ENCODE measurements around the gene DDX42. TPM values are rescaled to one million over a fixed set of nuclear protein-coding genes. Genes with fewer than 3 reads are reported as not detected.
"Not testable (repeated sequence)": the region's sequence is repeated elsewhere in the genome, so short reads cannot be mapped to it uniquely, and the experiment has no call there.

The DDX42 gene
- total RNA-seq, 1 donor from 2014 or later: 148 TPM

DNA sequence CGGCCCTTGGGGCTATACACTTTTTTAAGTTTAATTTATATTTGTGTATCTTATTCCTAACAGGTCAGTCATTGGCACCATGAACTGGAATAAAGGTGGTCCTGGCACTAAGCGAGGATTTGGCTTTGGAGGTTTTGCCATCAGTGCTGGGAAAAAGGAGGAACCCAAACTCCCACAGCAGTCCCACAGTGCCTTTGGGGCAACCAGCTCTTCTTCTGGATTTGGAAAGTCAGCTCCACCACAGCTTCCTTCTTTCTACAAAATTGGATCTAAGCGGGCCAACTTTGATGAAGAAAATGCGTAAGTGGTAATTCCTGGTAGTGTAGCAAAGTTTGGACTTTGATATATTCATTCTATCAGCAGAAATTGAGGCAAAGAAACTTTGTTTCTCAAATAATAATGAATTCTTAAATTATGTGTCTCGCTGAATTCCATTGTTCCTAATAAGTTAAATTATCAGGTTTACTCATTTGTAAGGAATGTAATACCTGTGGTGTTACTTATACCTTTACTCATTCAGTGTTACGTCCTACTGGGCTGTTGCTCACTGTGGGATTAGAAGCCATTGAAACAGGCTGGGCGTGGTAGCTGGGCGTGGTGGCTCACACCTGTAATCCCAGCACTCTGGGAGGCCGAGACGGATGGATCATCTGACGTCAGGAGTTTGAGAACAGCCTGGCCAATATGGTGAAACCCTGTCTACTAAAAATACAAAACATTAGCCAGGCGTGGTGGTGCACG is 13.2 kb downstream of the DDX42 start:
- DNase-seq (ENCODE audit: extremely low spot score, unreplicated experiment): no peak
- Mint-ChIP-seq H3K27me3 (no peaks in the 10 kb centered on the region), H3K4me3 (no peak overlapping the region), H3K27ac (no peak overlapping the region), H3K4me1 (ENCODE audit: unreplicated experiment) (no peaks in the 10 kb centered on the region), H3K9me3 (no peaks in the 10 kb centered on the region), H3K36me3 (peaks cover 8% of the 10 kb centered on the region)
- TF ChIP-seq, protein P1, sequence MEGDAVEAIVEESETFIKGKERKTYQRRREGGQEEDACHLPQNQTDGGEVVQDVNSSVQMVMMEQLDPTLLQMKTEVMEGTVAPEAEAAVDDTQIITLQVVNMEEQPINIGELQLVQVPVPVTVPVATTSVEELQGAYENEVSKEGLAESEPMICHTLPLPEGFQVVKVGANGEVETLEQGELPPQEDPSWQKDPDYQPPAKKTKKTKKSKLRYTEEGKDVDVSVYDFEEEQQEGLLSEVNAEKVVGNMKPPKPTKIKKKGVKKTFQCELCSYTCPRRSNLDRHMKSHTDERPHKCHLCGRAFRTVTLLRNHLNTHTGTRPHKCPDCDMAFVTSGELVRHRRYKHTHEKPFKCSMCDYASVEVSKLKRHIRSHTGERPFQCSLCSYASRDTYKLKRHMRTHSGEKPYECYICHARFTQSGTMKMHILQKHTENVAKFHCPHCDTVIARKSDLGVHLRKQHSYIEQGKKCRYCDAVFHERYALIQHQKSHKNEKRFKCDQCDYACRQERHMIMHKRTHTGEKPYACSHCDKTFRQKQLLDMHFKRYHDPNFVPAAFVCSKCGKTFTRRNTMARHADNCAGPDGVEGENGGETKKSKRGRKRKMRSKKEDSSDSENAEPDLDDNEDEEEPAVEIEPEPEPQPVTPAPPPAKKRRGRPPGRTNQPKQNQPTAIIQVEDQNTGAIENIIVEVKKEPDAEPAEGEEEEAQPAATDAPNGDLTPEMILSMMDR (conservative IDR thresholded peaks at IDR 0.05): no peak

DNA sequence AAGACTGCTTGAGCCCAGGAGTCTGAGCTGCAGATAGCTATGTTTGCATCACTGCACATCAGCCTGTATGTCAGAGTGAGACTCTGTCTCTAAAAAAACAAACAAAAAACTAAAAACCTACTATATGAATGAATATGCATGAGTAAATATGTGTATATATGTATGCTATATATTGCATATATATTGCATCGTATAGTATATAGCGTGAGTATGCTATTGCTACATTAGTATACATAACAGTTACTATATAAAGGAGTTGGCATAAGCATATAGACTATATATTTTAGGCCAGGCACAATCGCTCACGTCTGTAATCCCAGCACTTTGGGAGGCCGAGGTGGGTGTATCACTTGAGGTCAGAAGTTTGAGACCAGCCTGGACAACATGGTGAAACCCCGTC is 16.1 kb downstream of the DDX42 start:
- Mint-ChIP-seq H3K27me3 (no peaks in the 10 kb centered on the region), H3K4me1 (ENCODE audit: unreplicated experiment) (no peaks in the 10 kb centered on the region), H3K9me3 (no peaks in the 10 kb centered on the region), H3K27ac (no peak overlapping the region), H3K4me3 (no peak overlapping the region), H3K36me3 (peaks cover 23% of the 10 kb centered on the region)
- TF ChIP-seq, protein P1 (conservative IDR thresholded peaks at IDR 0.05): no peak
- DNase-seq (ENCODE audit: extremely low spot score, unreplicated experiment): no peak

DNA sequence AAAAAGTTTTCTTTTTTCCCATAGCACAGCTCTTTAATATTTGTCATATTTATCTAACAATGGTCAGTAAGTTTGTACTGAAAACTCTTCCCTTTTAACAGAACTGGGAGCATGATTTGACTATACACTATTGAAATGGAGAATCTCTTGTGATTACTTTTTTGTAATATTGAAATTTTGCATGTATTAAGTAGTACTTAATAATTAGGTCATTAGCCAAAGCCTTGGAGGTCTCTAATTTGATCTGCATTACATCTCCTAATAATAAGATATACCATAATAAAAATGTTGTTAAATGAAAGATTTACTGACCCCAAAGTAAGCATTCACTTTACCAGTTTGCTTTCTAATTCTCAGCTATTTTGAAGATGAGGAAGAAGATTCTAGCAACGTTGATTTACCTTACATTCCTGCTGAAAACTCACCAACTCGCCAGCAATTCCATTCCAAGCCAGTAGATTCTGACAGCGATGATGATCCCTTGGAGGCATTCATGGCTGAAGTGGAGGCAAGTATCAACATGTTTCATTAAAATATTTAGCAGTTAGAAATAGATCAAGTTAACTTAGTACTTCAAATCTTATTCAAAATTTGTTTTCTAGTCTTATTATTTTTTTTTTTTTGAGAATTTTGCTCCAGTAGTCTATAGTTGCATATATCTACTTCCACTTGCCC is 18.2 kb downstream of the DDX42 start:
- Mint-ChIP-seq H3K4me3 (no peak overlapping the region), H3K4me1 (ENCODE audit: unreplicated experiment) (no peaks in the 10 kb centered on the region), H3K27ac (no peak overlapping the region), H3K27me3 (no peaks in the 10 kb centered on the region), H3K9me3 (no peaks in the 10 kb centered on the region), H3K36me3 (peaks cover 26% of the 10 kb centered on the region)
- DNase-seq (ENCODE audit: extremely low spot score, unreplicated experiment): no peak
- TF ChIP-seq, protein P1 (conservative IDR thresholded peaks at IDR 0.05): no peak

DNA sequence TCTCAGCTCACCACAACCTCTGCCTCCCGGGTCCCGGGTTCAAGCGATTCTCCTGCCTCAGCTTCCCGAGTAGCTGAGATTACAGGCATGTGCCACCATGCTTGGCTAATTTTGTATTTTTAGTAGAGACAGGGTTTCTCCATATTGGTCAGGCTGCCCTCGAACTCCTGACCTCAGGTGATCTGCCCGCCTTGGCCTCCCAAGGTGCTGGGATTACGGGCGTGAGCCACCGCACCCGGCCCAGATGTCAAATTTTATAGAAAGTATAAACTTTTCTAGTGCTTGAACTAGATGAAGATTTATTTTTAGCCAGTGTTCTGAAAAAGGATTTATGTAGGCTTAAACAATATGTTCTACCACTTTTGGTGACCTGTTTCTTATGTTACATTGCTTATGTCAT is 22.4 kb downstream of the DDX42 start:
- not testable (repeated sequence) for H3K27ac Mint-ChIP-seq; H3K9me3 Mint-ChIP-seq; H3K4me3 Mint-ChIP-seq; H3K27me3 Mint-ChIP-seq; DNase-seq (ENCODE audit: extremely low spot score, unreplicated experiment); H3K4me1 Mint-ChIP-seq (ENCODE audit: unreplicated experiment)
- H3K36me3 Mint-ChIP-seq: peaks cover 39% of the 10 kb centered on the region

DNA sequence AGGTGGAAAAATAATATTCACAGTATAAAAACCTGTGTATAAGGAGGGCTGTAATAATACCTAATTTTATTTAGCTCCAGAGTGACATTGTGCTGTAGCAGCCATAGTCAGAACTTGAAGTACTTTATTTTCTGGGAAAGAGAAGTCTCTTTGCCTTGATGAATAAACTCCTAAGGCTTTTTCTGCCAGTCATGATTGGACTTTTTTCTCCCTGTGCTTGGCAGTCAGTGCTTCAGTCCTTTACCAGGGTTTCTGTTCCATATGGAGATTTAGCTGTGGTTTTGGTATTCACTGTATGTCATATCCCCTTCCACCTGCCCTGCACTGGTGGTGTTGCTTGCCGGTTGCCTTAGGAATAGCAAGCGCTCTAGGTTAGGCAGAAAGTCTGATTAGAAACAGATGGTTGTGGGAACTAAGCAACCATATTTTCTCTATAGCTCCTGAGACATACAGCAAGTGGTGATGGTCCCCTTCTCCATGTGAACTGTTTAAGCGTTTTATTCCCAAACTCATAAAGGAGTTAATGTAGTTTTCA is 24.7 kb downstream of the DDX42 start:
- TF ChIP-seq, protein P1 (conservative IDR thresholded peaks at IDR 0.05): no peak
- H3K9me3 Mint-ChIP-seq: no peaks in the 10 kb centered on the region
- no peaks in the 10 kb centered on the region for H3K27me3 Mint-ChIP-seq
- H3K4me3 Mint-ChIP-seq: no peak overlapping the region
- H3K4me1 Mint-ChIP-seq (ENCODE audit: unreplicated experiment): no peaks in the 10 kb centered on the region
- no peak overlapping the region for H3K27ac Mint-ChIP-seq
- no peak for DNase-seq (ENCODE audit: extremely low spot score, unreplicated experiment)
- H3K36me3 Mint-ChIP-seq: peaks cover 32% of the 10 kb centered on the region

DNA sequence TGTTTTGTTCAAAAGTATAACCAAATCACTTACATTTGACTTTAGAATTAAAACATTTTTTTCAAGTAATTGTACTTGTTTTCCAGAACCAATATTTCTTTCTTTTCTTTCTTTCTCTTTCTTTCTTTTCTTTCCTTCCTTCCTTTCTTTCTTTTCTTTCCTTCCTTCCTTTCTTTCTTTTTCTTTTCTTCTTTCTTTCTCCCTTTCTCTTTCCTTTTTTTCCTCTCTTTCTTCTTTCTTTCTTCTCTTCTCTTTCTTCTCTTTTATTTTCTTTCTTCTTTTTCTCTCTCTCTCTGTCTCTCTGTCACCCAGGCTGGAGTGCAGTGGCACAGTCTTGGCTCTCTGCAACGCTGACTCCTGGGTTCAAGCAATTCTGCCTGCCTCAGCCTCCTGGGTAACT is 26.8 kb downstream of the DDX42 start:
- TF ChIP-seq, protein P1 (conservative IDR thresholded peaks at IDR 0.05): no peak
- H3K27ac Mint-ChIP-seq: no peak overlapping the region
- no peak for DNase-seq (ENCODE audit: extremely low spot score, unreplicated experiment)
- H3K9me3 Mint-ChIP-seq: no peaks in the 10 kb centered on the region
- peaks cover 28% of the 10 kb centered on the region for H3K36me3 Mint-ChIP-seq
- no peak overlapping the region for H3K4me3 Mint-ChIP-seq
- no peaks in the 10 kb centered on the region for H3K27me3 Mint-ChIP-seq
- H3K4me1 Mint-ChIP-seq (ENCODE audit: unreplicated experiment): no peaks in the 10 kb centered on the region
